Muscle layer of colon (tissue), 2 donors: ENCODE measurements around the gene USP27X.

Experiments used
- H3K27ac ChIP-seq: one replicate; pipeline ENCODE4 v1.7.0; 2013; ENCODE audit warnings: low read depth, mild to moderate bottlenecking, low read length, moderate library complexity
- H3K27me3 ChIP-seq, 2 donors: one replicate each; pipeline ENCODE4 v1.7.0; 2013; ENCODE audit warnings: low read length in 2 of 2, mild to moderate bottlenecking in 2 of 2; ENCODE audit not compliant: insufficient read depth in 2 of 2, control insufficient read depth in 1 of 2
- H3K36me3 ChIP-seq: one replicate; pipeline ENCODE4 v1.7.0; 2013; ENCODE audit warnings: mild to moderate bottlenecking, low read length; ENCODE audit not compliant: insufficient read depth
- H3K4me1 ChIP-seq: one replicate; pipeline ENCODE4 v1.7.0; 2013; ENCODE audit warnings: mild to moderate bottlenecking, low read length; ENCODE audit not compliant: insufficient read depth
- H3K4me3 ChIP-seq, 2 donors: one replicate each; pipeline ENCODE4 v1.7.0; 2013; ENCODE audit warnings: low read length in 2 of 2, low read depth in 1 of 2, mild to moderate bottlenecking in 1 of 2, moderate library complexity in 1 of 2
- H3K9ac ChIP-seq: one replicate; pipeline ENCODE4 v1.7.0; 2013; ENCODE audit warnings: low read length
- H3K9me3 ChIP-seq: one replicate; pipeline ENCODE4 v1.7.0; 2013; ENCODE audit warnings: mild to moderate bottlenecking, low read length
- donor health status: abdominal sarcoma.
- donor health status: Adenocarcinoma of cecum.

Gene USP27X

GRCh38 chrX:49930039-49930438, 50.8 kb downstream of the USP27X start:
- Histone ChIP-seq H3K36me3 (no peaks in the 10 kb centered on the region), H3K27me3 (no peaks in the 10 kb centered on the region), H3K27ac (no peak overlapping the region)

More at GRCh38 chrX:49930039-49930438, 50.8 kb downstream of the USP27X start:
- Histone ChIP-seq H3K4me3 (no peak overlapping the region), H3K9me3 (no peaks in the 10 kb centered on the region), H3K9ac (no peak overlapping the region), H3K4me1 (no peaks in the 10 kb centered on the region)
